Hematopoietic multipotent progenitor cell treated with erythropoietin and hydrocortisone succinate and interleukin-3 and kit ligand, for 4 days (in vitro differentiated cells): ENCODE data around the gene TYK2.

Experiments used
- DNase-seq: peaks from one replicate; pipeline ENCODE4 v3.0.0-alpha.2; 2015

The TYK2 gene

GRCh38 chr19:10332965-10333757, 47.2 kb downstream of the TYK2 start, which contains the start of gene RAVER1:
TSS of gene RAVER1 (minus strand) at chr19:10333529. CDS start at chr19:10333507, 22 bp downstream.
- DNase-seq: peak; percentile 99

GRCh38 chr19:10332158-10332964, 48.0 kb downstream of the TYK2 start:
- DNase-seq: no peak

DNA sequence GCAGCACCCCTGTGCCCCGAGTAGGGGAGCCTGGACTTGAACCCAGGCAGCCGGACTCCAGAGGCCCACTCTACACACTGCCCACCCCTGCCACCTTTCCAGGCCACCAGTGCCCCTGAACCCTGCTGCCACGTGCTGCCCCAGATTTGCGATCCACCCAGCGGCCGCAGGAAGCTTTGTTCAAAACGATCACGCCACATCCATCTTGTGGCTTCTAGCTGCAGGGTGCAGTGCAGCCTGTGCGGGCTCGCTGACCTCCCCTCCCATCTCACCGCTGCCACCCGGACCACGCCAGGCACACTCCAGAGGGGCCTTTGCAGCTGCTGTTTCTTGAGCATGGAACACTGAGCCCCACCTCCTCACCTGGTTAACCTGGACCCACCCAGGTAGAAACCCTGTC, 50.8 kb downstream of the TYK2 start:
- DNase-seq: no peak

DNA sequence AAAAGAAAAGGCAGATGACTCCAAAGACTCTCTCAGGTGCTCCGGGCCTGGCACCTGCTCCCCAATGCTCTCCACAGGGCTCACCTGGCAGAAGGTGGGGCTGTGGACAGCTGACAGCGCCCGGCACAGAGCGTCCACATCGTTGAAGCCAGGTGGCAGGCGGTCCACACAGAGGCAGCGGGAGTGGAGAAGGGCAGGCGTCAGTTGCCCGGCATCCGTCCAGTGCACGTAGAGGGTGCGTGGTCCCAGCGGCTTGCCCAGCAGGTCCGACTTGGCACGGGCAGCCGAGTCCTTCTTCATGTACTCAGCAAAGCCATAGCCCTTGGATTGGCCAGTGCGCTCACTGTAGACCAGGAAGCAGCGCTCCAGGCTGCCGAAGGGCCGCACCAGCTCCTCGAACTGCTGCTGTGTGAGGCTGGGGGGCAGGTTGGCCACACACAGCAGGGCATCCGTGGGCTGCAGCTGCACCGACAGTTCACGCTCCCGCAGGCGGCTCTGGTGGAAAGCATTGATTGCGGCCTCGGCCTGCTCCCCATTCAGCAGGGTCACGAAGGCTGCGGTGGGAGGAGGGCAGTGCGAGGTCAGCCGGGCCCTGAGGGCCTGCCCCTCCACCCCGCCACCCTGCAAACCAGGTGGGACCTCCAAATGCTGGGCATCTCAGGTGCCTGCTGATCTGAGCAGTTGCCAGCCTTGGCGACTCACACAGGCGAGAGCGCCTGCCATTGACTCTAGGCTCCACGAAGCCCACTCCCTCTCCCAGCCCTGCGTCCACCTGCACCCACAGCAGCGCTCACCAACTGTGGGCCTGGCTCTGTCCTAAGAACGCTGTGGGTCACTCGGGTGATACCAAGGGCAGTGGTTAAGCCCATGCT, 51.6 kb downstream of the TYK2 start:
- DNase-seq: no peak

GRCh38 chr19:10327793-10328192, 52.6 kb downstream of the TYK2 start:
- DNase-seq: no peak

DNA sequence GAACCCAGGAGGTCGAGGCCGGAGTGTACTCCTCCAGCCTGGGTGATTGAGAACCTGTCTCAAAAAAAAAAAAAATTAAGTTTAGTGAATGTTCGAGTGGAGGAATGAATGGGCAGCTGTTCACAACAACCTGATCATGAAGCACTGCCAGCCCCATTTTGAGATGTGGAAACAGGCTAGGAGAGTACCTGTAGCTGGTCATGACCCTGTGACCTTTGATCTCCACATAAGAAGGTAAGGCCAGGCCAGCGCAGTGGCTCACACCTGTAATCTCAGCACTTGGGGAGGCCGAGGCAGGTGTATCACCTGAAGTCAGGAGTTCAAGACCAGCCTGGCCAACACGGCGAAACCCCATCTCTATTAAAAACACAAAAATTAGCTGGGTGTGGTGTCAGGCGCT, 54.6 kb downstream of the TYK2 start:
- DNase-seq: no peak

- no peak for DNase-seq
Measured at GRCh38 chr19:10321874-10322835, 58.2 kb downstream of the TYK2 start.

GRCh38 chr19:10321417-10321797, 59.0 kb downstream of the TYK2 start:
- DNase-seq: no peak

- DNase-seq: no peak
Measured at GRCh38 chr19:10320602-10321416, 59.6 kb downstream of the TYK2 start.

DNA sequence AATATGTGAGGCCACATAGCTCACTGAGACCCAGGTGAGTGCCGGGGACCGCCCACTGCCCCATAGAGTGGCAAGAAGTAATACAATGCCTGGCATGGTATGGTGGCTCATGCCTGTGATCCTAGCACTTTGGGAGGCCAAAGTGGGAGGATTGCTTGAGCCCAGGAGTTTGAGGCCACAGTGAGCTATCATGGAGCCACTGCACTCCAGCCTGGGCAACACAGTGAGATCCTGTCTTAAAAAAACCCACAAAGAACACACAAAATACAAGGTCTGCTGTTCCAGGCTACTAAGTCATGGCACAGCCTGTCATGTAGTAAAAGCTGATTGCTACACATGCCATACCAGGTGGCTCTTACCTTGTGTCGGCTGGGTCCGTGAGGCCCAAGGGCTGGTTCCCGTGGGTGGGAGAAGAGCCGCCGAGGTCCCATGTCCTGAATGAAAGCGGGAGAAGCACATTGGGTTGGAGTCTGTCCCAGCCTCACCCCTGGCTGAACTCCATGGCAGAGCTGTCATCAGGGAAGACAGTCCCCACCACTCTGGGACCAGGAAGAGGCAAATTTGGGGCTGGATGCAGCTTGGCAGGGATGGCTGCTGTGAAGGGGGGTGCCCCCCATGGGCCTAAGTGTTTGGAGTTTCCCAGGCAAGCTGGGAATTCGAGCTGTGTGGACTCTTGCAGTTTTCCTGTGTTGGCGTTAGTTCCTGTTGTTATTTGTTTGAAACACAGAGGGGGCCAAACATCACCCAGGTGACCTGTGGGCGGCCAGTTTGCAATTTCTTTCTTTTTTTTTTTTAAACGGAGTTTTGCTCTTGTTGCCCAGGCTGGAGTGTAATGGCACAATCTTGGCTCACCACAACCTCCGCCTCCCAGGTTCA, 61.3 kb downstream of the TYK2 start:
- no peak for DNase-seq

- no peak for DNase-seq
Measured at GRCh38 chr19:10317857-10318462, 62.4 kb downstream of the TYK2 start.

- no peak for DNase-seq
Measured at GRCh38 chr19:10317045-10317856, 63.1 kb downstream of the TYK2 start.

GRCh38 chr19:10316229-10317044, 63.9 kb downstream of the TYK2 start:
- peak; percentile 64 for DNase-seq

GRCh38 chr19:10315335-10316214, 64.8 kb downstream of the TYK2 start, which contains the start of gene FDX2:
TSS of gene FDX2 (minus strand) at chr19:10316015. CDS start at chr19:10315996, 19 bp downstream.
- peak; percentile 91 for DNase-seq

DNA sequence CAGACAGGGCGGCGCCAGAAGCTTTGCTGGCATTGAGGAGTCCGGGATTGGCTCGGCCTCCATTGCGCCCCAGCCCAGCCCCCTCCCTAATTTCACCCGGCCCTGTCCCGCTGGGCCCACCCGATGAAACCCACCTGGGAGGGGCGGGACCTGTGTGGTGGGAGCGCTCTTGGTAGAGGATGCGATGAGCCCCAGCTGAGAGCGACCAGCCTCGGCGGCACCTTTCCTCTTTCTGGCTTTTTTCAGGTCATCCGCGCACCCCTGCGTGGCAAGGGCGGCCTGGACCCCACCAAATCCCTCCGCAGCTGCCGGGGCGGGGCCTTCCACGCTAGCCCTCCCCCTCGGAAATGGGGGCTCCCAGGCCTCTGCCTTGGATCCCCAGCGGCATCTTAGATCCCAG, 70.9 kb downstream of the TYK2 start, which contains the start of gene ZGLP1:
ZGLP1 (minus strand) TSS at position 393 of the 400 bp plus-strand sequence.
- no peak for DNase-seq

- no peak for DNase-seq
Measured at GRCh38 chr19:10306327-10306726, 74.0 kb downstream of the TYK2 start.
